Hepatocyte (in vitro differentiated cells): ENCODE measurements around the gene RELA.

Source experiments
- CTCF ChIP-seq: fragments of 200-600 bp; sonication (generic); IDR thresholded peaks from 2 replicates; pipeline ENCODE4 v1.5.1; 2016; ENCODE audit warnings: antibody characterized with exemption, mild to moderate bottlenecking; ENCODE audit not compliant: poor library complexity
- EZH2 ChIP-seq: fragments of 200-600 bp; sonication (generic); IDR thresholded peaks from 2 replicates; pipeline ENCODE4 v1.6.1; 2016; ENCODE audit warnings: antibody characterized with exemption, mild to moderate bottlenecking, borderline replicate concordance
- EZH2phosphoT487 ChIP-seq: fragments of 200-600 bp; sonication (generic); IDR thresholded peaks from one replicate; pipeline ENCODE4 v1.6.1; 2018; ENCODE audit warnings: antibody characterized with exemption, mild to moderate bottlenecking, low read depth, moderate library complexity; ENCODE audit not compliant: unreplicated experiment, severe bottlenecking

DNA sequence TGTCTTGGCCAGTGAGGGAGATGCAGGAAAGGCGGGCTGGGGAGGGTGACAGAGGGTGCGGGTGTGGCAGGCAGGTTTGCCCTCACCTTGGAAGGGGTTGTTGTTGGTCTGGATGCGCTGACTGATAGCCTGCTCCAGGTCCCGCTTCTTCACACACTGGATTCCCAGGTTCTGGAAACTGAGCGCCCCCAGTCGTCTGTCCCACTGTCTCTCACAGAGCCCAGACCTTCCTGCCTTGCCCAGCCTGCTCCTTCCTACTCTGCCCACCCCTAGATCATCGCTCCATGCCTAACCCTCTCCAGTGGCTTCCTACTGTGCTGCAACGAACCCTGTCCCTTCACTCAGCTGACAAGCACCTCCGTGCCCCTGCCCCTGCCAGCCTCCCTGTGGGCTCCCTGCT lies 2.7 kb downstream of the RELA start:
- TF ChIP-seq CTCF: no peak
- no peak for TF ChIP-seq EZH2
- TF ChIP-seq EZH2phosphoT487: no peak
